Ishikawa (cell line): ENCODE results near the gene DLX2.

Source experiments
- CEBPB ChIP-seq: IDR thresholded peaks from 2 replicates; pipeline ENCODE4 v1.6.1; 2012
- CREB1 ChIP-seq: IDR thresholded peaks from 2 replicates; pipeline ENCODE4 v1.6.1; 2012; ENCODE audit warnings: low read depth
- EGR1 ChIP-seq: IDR thresholded peaks from 2 replicates; pipeline ENCODE4 v1.6.1; 2012
- EP300 ChIP-seq: IDR thresholded peaks from 2 replicates; pipeline ENCODE4 v1.6.1; 2012; ENCODE audit warnings: borderline replicate concordance
- FOXM1 ChIP-seq: IDR thresholded peaks from 2 replicates; pipeline ENCODE4 v1.6.1; 2012; ENCODE audit warnings: low read depth, borderline replicate concordance
- NFIC ChIP-seq: IDR thresholded peaks from 2 replicates; pipeline ENCODE4 v1.6.1; 2012
- RAD21 ChIP-seq: IDR thresholded peaks from 2 replicates; pipeline ENCODE4 v1.6.1; 2012; ENCODE audit warnings: low read depth
- TAF1 ChIP-seq: IDR thresholded peaks from 2 replicates; pipeline ENCODE4 v1.6.1; 2012; ENCODE audit warnings: low read depth, mild to moderate bottlenecking
- TCF12 ChIP-seq: IDR thresholded peaks from 2 replicates; pipeline ENCODE4 v1.6.1; 2012; ENCODE audit warnings: low read depth
- TEAD4 ChIP-seq: IDR thresholded peaks from 2 replicates; pipeline ENCODE4 v1.6.1; 2012
- YY1 ChIP-seq: IDR thresholded peaks from 2 replicates; pipeline ENCODE4 v1.6.1; 2012; ENCODE audit warnings: low read depth
- ZBTB7A ChIP-seq: IDR thresholded peaks from 2 replicates; pipeline ENCODE4 v1.6.1; 2012; ENCODE audit warnings: low read depth
- TF ChIP-seq, protein P1 (sequence below): IDR thresholded peaks from 2 replicates; pipeline ENCODE4 v1.6.1; 2012
- TF ChIP-seq, protein P2 (sequence below): IDR thresholded peaks from 2 replicates; pipeline ENCODE4 v1.6.1; 2012; ENCODE audit warnings: low read depth, mild to moderate bottlenecking
- TF ChIP-seq, protein P3 (sequence below): IDR thresholded peaks from 2 replicates; pipeline ENCODE4 v1.6.1; 2012

DLX2 gene

DNA sequence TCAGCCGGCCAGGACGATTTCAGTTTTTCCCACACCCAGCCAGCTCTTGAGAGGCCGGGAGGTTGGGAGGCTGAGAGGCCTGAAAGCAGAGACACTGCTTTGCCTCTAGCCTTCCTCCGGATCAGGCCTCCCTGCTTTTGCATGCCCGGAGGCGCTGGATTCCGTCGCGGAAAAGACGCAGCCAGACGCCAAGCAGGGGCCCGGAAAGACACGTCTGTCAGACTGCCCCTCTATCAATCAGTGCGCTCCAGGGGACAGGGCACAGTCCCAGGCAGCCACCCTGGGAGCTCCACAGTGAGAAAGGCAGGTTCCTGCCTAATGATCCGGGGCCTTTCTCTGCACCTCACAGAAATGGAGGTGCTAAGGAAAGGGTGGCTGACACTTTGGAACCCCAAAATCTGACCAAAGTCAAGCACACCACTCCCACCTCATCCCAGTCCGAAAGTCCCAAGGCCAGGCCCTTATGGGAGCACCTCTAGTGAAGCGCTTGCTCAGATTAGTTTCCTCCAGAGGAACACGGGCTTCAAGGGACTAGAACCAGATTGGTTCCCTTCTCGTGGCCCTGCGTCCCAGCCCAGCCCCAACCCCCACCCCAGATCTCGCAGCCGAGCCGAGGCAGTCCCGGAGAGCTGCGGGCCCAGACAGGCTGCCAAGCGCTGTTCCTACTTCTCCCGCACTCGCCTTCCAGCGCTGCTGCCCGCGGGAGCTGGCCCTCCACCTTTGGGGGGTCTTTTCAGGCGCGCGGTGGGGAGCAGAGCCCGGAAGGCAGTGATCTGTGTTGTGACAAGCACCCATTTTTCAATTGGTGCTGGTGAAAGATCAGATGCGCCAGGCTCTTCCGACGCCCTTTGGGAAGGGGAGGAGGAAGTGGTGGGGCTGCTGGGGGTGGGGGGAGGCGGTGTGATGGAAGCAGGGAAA lies 12.4 kb downstream of the DLX2 start:
- no peak for TF ChIP-seq TCF12
- TF ChIP-seq ZBTB7A: no peak
- TF ChIP-seq, protein P1, sequence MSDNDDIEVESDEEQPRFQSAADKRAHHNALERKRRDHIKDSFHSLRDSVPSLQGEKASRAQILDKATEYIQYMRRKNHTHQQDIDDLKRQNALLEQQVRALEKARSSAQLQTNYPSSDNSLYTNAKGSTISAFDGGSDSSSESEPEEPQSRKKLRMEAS: no peak
- TF ChIP-seq TAF1: no peak
- no peak for TF ChIP-seq NFIC
- TF ChIP-seq FOXM1: no peak
- TF ChIP-seq, protein P2, sequence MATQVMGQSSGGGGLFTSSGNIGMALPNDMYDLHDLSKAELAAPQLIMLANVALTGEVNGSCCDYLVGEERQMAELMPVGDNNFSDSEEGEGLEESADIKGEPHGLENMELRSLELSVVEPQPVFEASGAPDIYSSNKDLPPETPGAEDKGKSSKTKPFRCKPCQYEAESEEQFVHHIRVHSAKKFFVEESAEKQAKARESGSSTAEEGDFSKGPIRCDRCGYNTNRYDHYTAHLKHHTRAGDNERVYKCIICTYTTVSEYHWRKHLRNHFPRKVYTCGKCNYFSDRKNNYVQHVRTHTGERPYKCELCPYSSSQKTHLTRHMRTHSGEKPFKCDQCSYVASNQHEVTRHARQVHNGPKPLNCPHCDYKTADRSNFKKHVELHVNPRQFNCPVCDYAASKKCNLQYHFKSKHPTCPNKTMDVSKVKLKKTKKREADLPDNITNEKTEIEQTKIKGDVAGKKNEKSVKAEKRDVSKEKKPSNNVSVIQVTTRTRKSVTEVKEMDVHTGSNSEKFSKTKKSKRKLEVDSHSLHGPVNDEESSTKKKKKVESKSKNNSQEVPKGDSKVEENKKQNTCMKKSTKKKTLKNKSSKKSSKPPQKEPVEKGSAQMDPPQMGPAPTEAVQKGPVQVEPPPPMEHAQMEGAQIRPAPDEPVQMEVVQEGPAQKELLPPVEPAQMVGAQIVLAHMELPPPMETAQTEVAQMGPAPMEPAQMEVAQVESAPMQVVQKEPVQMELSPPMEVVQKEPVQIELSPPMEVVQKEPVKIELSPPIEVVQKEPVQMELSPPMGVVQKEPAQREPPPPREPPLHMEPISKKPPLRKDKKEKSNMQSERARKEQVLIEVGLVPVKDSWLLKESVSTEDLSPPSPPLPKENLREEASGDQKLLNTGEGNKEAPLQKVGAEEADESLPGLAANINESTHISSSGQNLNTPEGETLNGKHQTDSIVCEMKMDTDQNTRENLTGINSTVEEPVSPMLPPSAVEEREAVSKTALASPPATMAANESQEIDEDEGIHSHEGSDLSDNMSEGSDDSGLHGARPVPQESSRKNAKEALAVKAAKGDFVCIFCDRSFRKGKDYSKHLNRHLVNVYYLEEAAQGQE: no peak
- TF ChIP-seq CEBPB: no peak
- no peak for TF ChIP-seq RAD21
- TF ChIP-seq EGR1: no peak
- TF ChIP-seq, protein P3, sequence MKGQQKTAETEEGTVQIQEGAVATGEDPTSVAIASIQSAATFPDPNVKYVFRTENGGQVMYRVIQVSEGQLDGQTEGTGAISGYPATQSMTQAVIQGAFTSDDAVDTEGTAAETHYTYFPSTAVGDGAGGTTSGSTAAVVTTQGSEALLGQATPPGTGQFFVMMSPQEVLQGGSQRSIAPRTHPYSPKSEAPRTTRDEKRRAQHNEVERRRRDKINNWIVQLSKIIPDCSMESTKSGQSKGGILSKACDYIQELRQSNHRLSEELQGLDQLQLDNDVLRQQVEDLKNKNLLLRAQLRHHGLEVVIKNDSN: no peak
- no peak for TF ChIP-seq EP300
- no peak for TF ChIP-seq YY1

DNA sequence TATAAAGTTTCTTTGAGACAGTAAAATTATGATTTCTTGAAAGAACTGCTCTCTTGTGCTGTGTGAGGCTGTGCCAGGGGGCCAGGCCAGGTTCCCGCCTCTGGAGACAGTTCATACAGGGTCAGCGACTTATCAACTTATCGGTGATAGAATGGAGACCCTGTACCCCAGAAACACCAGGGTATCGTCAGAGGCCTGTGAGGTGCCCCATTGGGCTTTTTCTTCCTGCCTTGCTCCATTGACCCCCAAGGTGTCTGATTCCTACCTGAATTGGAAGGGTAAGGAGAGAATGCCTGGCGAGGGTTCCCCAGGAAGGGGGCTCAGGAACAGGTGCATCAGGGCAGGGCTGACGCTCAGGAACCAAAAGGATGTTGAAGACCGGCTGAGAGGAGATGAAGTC lies 13.1 kb downstream of the DLX2 start:
- TF ChIP-seq, protein P1: no peak
- no peak for TF ChIP-seq ZBTB7A
- TF ChIP-seq NFIC: no peak
- no peak for TF ChIP-seq YY1
- no peak for TF ChIP-seq FOXM1
- TF ChIP-seq, protein P2: no peak
- no peak for TF ChIP-seq RAD21
- no peak for TF ChIP-seq CREB1
- no peak for TF ChIP-seq EP300
- TF ChIP-seq TEAD4: no peak
- TF ChIP-seq EGR1: no peak
- TF ChIP-seq TCF12: no peak
- TF ChIP-seq, protein P3: no peak

DNA sequence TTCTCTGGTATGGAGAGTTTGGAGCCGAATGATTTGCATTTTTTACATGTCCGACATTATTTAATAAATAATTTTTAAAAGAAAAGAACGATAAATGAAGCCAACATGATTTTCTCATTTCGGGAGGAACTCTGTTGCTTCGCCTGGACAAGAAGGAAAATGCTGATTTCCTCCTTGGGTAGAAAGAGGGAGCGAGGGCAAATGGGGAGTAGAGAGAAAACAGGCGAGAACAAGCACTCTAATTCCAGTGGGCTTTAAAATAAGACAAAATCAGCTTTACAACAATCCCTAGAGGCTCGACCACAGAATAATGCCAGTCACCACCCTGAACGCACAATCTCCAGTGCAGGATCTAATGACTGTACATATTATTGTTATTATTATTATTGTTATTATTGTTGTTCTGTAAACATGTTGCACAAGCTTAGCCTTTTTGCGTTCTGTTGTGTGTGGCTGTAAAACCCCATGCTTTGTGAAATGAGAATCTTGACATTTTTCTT lies 13.6 kb downstream of the DLX2 start:
- TF ChIP-seq EGR1: no peak
- TF ChIP-seq TEAD4: no peak
- no peak for TF ChIP-seq TAF1
- TF ChIP-seq RAD21: no peak
- TF ChIP-seq, protein P3: no peak
- no peak for TF ChIP-seq CREB1
- TF ChIP-seq, protein P1: no peak
- TF ChIP-seq CEBPB: no peak
- no peak for TF ChIP-seq YY1
- TF ChIP-seq ZBTB7A: no peak
- TF ChIP-seq EP300: no peak
- TF ChIP-seq NFIC: no peak
- TF ChIP-seq FOXM1: no peak
- TF ChIP-seq TCF12: no peak
- TF ChIP-seq, protein P2: no peak
